GM04503 (cell line): ENCODE data around the gene ACADVL.

Experiments
- DNase-seq: peaks from one replicate; pipeline ENCODE4 v3.0.0-alpha.2; 2012; ENCODE audit warnings: low read depth

The ACADVL gene

DNA sequence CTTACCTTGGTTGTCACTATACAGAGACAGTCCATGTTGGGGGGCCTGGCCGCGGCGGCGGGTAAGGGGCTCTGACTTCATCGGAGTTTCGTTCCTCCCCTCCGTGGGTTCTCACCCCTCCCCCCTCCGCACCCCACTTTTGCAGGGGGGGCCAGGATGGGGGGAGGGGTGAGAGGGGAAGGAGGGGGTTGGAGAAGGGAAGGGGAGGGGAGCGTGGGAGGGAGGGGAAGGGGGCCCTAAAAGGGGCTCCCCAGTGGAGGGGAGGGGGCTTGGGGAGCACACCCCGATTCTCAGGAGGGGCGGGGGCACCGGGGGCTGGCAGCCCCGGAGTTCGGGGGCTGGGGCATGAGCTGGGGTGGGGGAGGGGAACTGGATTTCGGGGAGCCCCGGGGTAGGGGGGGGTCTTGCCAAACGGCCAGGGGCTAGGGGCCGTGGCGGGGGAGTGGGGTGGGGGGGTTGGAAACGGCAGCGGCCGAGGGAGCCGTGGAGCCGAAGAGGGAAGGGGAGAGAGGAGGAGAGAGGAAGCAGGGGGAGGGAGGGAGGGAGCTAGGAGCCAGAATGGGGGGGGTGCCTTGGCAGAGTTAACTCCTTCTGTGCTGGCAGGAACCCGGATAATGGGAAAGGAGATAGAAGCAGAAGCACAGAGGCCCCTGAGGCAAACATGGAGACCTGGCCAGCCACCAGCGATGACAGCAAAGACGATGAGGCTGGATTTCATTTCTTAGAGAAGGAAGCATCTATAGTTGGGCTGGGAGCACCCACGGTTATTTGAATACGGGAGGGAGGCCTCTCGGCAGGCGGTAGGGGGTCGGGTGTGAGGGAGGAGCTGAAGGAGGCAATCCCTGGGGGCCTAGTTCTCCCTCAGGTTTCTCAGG is 2.4 kb upstream of the ACADVL start:
- DNase-seq, result no peak

DNA sequence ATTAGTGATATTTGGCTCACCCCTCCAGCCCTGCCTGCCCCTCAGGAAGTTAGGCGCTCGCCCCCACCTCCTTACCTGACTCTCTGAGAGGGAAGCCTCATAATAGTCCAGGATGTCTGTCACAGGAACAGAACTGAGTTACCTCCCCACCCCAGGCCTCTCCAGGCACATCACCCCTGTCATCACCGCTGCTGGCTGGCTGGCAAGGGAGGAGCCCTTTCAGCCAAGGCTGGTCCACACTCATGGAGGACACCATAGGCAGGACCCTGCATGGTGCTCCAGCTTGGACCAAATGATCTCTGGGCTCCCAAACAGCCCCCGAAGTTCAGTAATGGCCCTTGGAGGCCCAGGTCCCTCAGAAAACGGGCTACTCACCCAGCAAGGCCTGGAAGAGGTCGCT is 1.6 kb upstream of the ACADVL start:
- DNase-seq, result no peak

DNA sequence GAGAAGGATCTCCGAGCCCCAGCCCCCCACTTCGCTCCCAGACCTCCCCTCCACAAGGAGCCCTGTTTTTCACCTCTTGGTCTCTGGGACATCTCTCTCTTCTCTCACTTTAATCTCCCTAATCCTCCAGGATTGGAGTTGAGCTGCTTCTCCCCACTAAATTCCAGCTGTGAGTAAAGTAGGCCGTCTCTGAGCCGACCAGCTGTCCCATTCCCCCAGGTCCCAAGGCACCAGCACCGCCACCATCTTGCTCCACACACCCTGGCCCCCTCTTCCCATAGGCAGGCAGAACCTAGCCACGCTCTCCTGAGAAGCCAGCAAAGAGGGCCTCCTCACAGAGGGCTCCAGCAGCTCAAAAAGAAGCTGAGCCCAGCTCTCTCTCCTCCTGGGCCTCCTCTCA is 980 bp upstream of the ACADVL start:
- no peak for DNase-seq

DNA sequence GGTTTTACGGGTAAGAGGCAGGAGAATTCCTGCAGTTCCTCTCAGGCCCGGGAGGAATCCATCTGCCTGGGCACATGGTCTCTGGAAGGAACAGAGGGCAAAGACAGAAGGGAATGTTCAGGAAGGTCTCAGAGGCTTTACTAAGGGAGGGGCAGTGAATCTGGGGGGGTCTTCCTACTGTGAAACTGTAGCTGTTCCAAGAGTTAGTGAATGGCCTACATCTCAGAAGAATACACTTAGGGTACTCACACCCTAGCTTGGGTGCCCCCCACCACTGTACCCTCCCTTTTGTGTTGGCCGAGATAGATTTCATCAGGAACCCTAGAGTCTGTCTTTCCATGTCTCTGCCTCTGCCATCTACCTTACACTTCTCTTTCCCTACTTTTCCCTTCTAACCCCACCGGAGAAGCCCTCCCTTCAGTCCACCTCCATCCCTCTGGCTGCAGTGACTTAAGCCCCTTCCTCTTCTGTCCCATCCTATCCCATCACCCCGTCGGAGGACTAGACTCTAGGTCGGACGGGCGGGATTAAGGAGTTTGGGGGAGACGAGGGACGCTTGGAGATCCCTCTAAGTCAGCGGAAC is 418 bp upstream of the ACADVL start:
- DNase-seq, result no peak

DNA sequence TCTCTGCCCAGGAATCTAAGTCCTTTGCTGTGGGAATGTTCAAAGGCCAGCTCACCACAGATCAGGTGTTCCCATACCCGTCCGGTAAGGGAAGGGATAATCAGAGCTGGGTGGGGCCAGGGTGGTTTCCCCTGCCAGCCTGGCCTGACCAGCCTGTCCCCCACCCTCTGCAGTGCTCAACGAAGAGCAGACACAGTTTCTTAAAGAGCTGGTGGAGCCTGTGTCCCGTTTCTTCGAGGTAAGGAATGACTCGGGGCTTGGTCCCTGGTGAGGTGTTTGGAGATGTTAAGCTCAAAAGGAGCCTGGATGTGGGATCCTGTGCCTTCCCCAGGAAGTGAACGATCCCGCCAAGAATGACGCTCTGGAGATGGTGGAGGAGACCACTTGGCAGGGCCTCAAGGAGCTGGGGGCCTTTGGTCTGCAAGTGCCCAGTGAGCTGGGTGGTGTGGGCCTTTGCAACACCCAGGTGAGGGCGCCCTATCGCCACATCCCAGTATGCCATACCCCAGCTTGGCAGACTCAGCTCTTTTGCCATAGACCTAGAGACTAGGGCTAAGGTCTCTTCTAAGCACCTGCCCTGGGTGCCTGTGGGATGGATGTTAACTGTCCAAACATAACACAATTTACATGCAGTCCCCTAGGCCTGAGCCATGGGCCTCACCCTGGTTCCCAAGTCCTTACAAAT is 997 bp downstream of the ACADVL start:
- DNase-seq, result no peak

DNA sequence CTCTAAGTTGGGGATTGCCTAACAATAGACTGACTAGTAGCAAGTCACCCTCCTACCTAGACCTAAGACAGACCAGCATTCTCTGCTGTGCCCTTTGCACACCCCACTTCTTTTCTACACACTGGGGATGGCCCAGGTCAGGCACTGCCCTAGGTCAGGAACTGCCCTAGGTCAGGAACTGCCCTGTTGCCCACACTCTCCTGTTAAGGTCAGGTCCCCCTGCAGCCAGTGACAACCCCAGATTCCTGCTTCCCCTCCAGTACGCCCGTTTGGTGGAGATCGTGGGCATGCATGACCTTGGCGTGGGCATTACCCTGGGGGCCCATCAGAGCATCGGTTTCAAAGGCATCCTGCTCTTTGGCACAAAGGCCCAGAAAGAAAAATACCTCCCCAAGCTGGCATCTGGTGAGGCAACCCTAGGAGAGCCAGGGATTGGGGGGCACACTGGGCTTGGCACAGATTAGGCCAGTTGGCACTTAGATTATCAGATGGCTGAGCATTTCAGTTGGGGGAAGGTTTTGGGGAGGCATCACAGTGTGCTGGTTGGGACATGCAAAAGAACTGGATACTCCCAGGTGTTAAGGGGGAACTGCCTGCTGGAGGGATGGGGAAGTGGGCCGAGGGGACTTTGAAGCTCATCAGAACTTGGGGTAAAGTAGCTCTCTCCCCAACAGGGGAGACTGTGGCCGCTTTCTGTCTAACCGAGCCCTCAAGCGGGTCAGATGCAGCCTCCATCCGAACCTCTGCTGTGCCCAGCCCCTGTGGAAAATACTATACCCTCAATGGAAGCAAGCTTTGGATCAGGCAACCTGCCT is 1.7 kb downstream of the ACADVL start:
- DNase-seq, result no peak

DNA sequence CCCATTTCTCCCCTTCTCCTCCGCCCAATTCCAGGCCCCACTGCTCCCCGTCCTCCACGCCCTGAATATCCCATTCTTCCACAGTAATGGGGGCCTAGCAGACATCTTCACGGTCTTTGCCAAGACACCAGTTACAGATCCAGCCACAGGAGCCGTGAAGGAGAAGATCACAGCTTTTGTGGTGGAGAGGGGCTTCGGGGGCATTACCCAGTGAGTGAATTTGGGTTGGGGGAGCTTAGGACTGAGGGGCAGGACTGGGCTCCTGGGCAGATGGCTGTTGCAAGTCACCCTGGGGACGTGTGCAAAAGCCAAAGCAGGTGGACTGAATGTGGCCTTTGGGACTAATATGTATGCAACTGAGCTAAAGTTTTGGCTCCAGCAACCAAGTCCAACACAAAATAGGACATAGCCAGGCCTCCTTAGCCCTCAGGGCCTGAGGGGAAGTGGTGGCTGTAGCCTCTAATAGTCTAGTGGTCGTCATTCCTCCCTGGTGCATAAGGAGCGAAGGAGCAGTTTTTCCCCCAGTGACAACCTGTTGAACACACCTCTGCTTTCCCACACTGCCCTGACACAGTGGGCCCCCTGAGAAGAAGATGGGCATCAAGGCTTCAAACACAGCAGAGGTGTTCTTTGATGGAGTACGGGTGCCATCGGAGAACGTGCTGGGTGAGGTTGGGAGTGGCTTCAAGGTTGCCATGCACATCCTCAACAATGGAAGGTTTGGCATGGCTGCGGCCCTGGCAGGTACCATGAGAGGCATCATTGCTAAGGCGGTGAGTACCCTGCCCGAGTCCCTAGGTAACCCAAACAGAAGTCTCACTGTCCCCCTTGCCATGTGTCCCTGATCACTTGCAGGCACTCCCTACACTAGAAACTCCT is 2.6 kb downstream of the ACADVL start:
- no peak for DNase-seq

DNA sequence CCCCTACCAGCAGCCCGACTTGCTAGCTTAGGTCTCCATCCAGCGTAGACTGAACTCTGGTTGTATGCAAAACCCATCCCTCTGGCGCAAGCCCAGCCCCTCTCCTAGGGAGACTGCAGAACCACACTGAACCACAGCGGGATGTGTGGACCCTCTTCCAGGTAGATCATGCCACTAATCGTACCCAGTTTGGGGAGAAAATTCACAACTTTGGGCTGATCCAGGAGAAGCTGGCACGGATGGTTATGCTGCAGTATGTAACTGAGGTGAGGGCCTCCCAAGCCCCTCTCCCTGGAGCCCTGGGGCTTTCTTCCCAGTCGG is 3.2 kb downstream of the ACADVL start:
- no peak for DNase-seq

DNA sequence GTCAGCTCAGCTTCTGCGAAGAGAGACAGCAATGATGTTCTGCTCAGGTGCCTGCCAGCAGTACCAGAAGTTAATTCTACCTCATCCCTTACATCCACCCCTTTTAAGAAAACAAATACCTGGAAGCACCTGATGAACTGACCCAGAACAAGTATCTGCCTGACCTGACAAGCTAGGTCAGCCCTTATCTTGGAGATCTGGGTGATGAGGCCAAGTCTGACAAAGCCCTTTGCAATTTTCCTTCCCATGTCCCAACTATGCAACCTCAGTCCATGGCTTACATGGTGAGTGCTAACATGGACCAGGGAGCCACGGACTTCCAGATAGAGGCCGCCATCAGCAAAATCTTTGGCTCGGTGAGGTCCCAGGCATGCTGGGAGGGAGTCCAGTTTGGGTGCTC is 3.6 kb downstream of the ACADVL start:
- DNase-seq, result no peak

DNA sequence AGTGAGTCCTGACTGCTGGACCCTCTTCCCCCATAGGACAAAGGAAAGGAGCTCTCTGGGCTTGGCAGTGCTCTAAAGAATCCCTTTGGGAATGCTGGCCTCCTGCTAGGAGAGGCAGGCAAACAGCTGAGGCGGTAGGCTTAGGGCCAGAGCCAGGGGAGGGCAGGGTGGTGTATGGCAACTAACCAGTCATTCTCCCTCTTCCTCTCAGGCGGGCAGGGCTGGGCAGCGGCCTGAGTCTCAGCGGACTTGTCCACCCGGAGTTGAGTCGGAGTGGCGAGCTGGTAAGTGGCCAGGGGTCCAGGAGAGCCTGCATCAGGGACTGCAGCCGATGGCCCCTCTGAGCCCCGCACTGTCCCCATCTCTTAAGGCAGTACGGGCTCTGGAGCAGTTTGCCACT is 4.4 kb downstream of the ACADVL start:
- DNase-seq, result no peak

DNA sequence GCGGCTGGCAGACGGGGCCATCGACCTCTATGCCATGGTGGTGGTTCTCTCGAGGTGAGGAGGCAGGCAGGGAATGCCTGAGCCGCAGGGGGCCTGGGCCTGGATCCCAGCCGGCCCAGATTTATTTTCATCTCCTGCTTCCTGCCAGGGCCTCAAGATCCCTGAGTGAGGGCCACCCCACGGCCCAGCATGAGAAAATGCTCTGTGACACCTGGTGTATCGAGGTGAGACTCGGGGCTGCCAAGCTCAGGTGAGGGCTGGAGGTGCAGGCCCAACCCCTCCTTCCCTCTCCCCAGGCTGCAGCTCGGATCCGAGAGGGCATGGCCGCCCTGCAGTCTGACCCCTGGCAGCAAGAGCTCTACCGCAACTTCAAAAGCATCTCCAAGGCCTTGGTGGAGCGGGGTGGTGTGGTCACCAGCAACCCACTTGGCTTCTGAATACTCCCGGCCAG is 4.9 kb downstream of the ACADVL start:
- no peak for DNase-seq

DNA sequence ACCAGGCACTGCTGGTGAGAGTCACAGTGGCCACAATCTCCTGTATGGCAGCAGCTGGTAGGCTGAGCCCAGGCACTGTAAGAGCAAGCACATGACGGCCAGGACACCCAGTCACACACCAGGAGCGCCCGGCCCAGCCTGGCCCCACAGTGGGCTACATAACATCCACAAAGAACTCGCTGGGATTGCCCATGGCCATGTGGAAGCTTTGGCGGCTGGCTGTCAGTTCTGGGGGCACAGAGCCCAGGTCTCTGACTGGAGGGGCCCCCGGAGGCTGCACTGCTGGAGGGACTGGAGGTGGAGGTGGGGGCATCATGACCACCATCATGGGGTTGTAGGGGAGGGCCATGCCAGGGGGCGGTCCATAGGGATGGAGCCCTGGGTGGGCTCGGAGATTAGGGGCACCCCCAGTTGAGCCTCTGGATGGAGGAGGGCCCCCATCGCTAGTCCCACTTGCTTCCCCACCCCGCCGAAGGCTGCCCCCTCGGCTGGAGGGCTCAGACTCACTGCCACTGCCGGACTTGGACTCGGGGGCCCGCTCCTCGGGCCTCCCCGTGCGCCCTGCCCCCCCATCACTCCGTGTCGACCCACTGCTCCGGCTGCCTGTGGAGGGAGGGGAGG is 6.1 kb downstream of the ACADVL start:
- DNase-seq, result no peak

DNA sequence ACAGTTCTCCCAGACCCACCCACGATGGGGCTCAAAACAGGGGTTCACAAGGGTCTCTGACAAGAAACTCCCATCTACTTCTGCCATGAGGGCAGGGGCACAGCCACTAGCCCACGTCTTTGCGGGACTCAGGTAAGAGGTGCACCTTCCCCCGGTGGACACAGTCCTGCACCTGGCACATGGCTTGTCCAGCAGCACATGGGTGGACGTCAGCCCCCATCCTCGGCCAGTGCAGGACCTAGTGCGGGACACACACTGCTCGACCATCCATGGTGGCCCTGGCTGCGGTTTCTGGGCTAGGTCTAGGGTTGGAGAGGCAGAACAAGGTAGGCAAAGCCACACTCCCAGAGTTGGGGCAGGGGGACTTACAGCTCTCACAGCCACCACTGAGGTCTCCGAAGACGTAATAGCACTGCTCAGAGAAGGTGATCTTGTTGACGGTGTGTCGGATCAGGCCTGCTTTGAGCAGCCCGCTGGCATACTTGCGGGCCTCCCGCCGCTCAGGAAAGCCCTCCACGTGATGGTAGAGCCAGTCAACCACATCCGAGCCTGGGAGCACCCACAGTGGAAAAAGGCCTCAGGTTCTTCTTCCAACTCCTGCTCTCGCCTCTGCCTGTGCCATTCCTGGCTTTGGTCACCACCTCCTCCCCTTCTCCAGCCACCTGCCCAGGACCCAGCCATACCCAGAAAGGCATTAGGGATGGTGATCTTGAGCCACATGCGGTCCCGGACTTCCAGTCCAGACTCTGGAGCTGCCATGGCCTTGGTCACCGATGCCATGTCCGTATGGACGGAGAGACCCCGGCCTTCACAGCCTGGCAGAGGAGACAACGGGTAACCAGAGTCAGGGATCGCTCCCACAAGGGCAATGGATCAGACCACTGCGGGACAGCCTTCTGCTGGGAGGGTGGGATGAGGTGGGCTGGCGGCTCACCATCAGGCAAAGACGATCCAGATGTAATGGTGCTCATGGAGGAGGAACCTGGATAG is 7.3 kb downstream of the ACADVL start:
- no peak for DNase-seq

DNA sequence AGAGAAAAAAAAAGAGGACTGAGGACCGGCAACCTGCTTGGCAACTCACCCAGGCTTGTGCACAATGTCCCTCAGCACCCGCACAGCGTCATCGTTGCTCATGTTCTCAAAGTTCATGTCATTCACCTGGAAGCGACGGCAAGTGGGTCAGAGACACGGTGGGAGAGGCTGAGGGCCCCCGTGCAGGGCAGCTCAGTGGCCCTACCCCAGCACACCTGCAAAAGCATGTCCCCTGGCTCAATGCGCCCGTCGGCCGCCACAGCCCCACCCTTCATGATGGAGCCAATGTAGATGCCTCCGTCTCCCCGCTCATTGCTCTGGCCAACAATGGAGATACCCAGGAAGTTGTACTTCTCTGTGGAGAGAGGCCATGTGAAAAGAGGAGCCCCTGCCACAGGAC is 9.2 kb downstream of the ACADVL start:
- no peak for DNase-seq

DNA sequence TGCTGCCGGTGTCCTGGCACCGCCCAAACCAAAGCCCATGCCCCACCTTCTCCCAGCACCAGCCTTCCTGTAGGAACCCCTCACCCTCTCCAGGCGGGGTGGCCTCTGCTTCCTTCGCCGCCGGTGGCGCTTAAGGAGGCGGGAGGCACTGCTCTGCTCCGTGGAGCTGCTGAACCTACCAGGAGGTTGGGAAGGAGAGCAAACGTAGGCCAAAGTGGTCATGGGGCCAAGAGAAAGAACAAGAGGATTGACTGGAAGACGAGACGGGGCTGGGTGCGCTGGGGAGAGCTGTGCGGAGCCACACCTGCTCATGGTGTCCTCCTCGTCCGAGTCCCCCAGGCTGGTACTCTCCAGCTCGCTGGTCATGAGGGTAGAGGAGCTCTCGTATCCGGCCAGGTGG is 9.8 kb downstream of the ACADVL start:
- DNase-seq, result no peak

DNA sequence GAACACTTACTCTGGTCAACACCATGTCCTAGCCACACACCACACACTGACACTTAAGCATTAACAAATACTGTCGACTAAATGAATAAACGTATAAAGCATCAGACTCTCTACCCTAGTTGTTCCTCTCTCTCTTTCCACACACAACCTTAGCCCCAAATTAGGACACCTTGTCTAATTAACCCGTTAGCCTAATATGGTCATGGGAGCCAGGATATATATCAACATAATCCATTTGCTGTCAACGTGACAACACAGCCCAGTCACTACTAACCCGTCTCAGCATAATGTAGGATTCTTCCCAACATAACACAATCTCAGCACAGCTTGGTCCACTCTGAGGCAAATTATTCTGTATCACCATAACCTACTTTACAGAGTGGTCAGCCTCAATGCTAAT is 12.4 kb downstream of the ACADVL start:
- no peak for DNase-seq

DNA sequence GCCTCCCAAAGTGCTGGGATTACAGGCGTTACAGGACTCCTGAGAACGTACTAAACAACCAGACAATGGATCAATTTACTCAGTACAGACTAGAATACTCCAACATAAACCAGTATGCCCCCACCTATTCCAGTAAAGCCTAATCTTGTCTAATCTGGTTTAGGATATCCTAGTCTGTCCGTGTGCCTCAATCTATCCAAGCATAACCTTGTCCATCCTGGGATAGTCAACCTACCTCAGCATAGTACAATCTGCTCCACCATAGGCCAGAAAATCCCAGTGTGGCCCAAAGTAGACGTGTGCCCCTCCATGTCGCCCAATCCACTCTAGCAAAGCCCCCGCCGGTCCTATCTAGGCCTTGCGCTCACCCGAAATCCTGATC is 14.0 kb downstream of the ACADVL start:
- no peak for DNase-seq

DNA sequence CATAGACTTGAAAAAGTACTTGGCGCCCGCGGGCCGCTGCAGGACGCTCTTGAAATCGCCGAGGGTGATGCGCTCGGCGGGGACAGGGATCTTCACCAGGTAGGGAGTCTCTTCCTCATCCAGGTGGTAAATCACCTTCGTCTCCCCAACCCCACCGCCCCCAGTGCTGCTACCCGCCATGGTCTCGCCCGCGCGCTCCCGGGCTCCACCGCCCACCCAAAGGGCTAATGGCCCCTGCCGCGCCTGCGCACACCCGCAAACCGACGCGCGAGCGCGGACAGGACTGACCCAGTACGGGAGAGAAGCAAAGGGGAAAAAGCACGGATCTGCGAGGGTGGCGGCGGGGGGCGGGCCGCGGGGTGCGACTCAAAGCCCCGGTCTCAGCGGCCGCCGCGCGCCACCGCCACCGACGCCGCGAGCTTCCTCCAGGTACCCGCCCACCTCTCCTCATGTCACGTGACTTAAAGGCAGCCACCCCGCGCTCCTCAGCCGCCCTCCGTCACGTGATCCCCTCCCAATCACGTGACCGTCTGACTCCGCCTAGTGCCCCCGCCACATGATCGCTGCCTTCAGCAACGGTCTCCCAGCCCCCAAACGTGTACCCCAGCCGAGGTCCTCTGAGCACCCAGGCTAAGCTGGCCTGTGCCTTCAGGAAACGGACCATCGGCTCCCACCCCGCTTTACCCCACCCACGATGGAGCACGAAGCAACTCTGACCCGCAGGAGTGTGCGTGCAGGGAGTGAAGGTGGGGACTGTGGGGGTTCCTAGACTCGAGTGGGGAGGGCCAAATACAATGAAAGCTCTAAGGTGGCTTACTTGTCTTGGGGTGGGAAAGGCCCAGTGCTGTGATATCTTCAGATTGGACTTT is 14.6 kb downstream of the ACADVL start, which contains the start of gene DVL2:
Gene DVL2 (minus strand): TSS at position 435 of the 869 bp plus-strand sequence. CDS start 255 bp downstream, at position 180.
- DNase-seq, result no peak
